Neural cell (in vitro differentiated cells): ENCODE measurements around the gene BCL11B. TPM values are rescaled to one million over a fixed set of nuclear protein-coding genes. Genes with fewer than 3 reads are reported as not detected.

ENCODE experiments used
- H2AFZ ChIP-seq: fragments of 200-600, 300-800 bp; sonication (generic), shearing (Covaris generic); 2 replicates; pipeline ENCODE4 v1.6.0; 2014; ENCODE audit warnings: low read depth, mild to moderate bottlenecking, antibody characterized with exemption, low read length, moderate library complexity
- H3F3A ChIP-seq: fragments of 200-600 bp; shearing (Covaris generic); 2 replicates; pipeline ENCODE4 v1.6.1; 2016; ENCODE audit warnings: mild to moderate bottlenecking, moderate library complexity, mixed read lengths, antibody characterized with exemption, low read length; ENCODE audit not compliant: insufficient read depth, poor library complexity, severe bottlenecking
- H3K27ac ChIP-seq: fragments of 200-600, 300-800 bp; sonication (generic), shearing (Covaris generic); 2 replicates; pipeline ENCODE4 v1.5.1; 2014; ENCODE audit warnings: mild to moderate bottlenecking, low read length, moderate library complexity
- H3K27me3 ChIP-seq: fragments of 300-800, 200-600 bp; sonication (generic), shearing (Covaris generic); 2 replicates; pipeline ENCODE4 v1.6.0; 2014; ENCODE audit warnings: mild to moderate bottlenecking, low read depth, low read length, moderate library complexity; ENCODE audit not compliant: insufficient read depth
- H3K36me3 ChIP-seq: fragments of 300-800, 200-600 bp; sonication (generic), shearing (Covaris generic); 2 replicates; pipeline ENCODE4 v1.5.1; 2014; ENCODE audit warnings: mild to moderate bottlenecking, antibody characterized with exemption, low read length, moderate library complexity; ENCODE audit not compliant: insufficient read depth
- H3K4me2 ChIP-seq: fragments of 300-800, 200-600 bp; sonication (generic), shearing (Covaris generic); 2 replicates; pipeline ENCODE4 v1.6.0; 2014; ENCODE audit warnings: mild to moderate bottlenecking, low read length
- H3K4me3 ChIP-seq: fragments of 300-800, 200-600 bp; sonication (generic), shearing (Covaris generic); 2 replicates; pipeline ENCODE4 v1.5.1; 2014; ENCODE audit warnings: mild to moderate bottlenecking, low read length, moderate library complexity
- H3K79me2 ChIP-seq: fragments of 200-600 bp; shearing (Covaris generic); replicated peaks from 2 replicates; pipeline ENCODE4 v1.6.0; 2014; ENCODE audit warnings: mild to moderate bottlenecking, low read length, moderate library complexity; ENCODE audit not compliant: insufficient read depth
- H3K9ac ChIP-seq: fragments of 300-800, 200-600 bp; sonication (generic), shearing (Covaris generic); 2 replicates; pipeline ENCODE4 v1.6.1; 2016; ENCODE audit warnings: mild to moderate bottlenecking, low read length, mixed read lengths
- H3K9me2 ChIP-seq: fragments of 200-600 bp; shearing (Covaris generic); 2 replicates; pipeline ENCODE4 v1.6.1; 2016; ENCODE audit warnings: mild to moderate bottlenecking, low read length, mixed read lengths; ENCODE audit not compliant: insufficient read depth
- H3K9me3 ChIP-seq: fragments of 200-600, 300-800 bp; sonication (generic), shearing (Covaris generic); 2 replicates; pipeline ENCODE4 v1.6.1; 2016; ENCODE audit warnings: mild to moderate bottlenecking, mixed run types, low read length, moderate library complexity, mixed read lengths
- H4K20me1 ChIP-seq: fragments of 200-600 bp; shearing (Covaris generic); 2 replicates; pipeline ENCODE4 v1.6.1; 2016; ENCODE audit warnings: mild to moderate bottlenecking, mixed run types; ENCODE audit not compliant: insufficient read depth
- EP300 ChIP-seq: fragments of 450-650 bp; conservative IDR thresholded peaks from 2 replicates; pipeline ENCODE4 v1.6.1; 2014; ENCODE audit warnings: antibody characterized with exemption, mild to moderate bottlenecking, moderate library complexity; ENCODE audit not compliant: poor library complexity, severe bottlenecking
- EZH2 ChIP-seq: fragments of 200-600, 300-800 bp; shearing (Covaris generic), sonication (generic); IDR thresholded peaks from 2 replicates; pipeline ENCODE4 v1.6.1; 2014; ENCODE audit warnings: antibody characterized with exemption, low read length, borderline replicate concordance, mild to moderate bottlenecking; ENCODE audit not compliant: insufficient read depth, poor library complexity, severe bottlenecking
- MXI1 ChIP-seq: fragments of 450-650 bp; conservative IDR thresholded peaks from 2 replicates; pipeline ENCODE4 v1.6.1; 2014; ENCODE audit warnings: antibody characterized with exemption, mild to moderate bottlenecking; ENCODE audit not compliant: poor library complexity, severe bottlenecking
- POLR2AphosphoS5 ChIP-seq: IDR thresholded peaks from 2 replicates; pipeline ENCODE4 v1.6.1; 2012
- RAD21 ChIP-seq: fragments of 450-650 bp; conservative IDR thresholded peaks from 2 replicates; pipeline ENCODE4 v1.6.1; 2014; ENCODE audit warnings: antibody characterized with exemption, mild to moderate bottlenecking, moderate library complexity
- SMC3 ChIP-seq: fragments of 450-650 bp; conservative IDR thresholded peaks from 2 replicates; pipeline ENCODE4 v1.6.1; 2014; ENCODE audit warnings: antibody characterized with exemption, mild to moderate bottlenecking, moderate library complexity; ENCODE audit not compliant: poor library complexity
- TAF1 ChIP-seq: IDR thresholded peaks from 2 replicates; pipeline ENCODE4 v1.6.1; 2012; ENCODE audit warnings: low read depth
- polyA plus RNA-seq: library from polyadenylated mRNA; depleted of rRNA; stranded (reverse); fragments of >200 nt; gene quantifications from 2 replicates; pipeline ENCODE4 v1.2.3, GENCODE V29; 2014
- TF ChIP-seq, protein P1 (sequence below): fragments of 450-650 bp; IDR thresholded peaks from 2 replicates; pipeline ENCODE4 v1.5.1; 2014; ENCODE audit warnings: antibody characterized with exemption, mild to moderate bottlenecking, moderate library complexity; ENCODE audit not compliant: poor library complexity, severe bottlenecking
- TF ChIP-seq, protein P2 (sequence below): IDR thresholded peaks from 2 replicates; pipeline ENCODE4 v1.6.1; 2012; ENCODE audit warnings: borderline replicate concordance

Gene BCL11B
- polyA plus RNA-seq, 1 donor from 2014 or later, result 104 TPM

DNA sequence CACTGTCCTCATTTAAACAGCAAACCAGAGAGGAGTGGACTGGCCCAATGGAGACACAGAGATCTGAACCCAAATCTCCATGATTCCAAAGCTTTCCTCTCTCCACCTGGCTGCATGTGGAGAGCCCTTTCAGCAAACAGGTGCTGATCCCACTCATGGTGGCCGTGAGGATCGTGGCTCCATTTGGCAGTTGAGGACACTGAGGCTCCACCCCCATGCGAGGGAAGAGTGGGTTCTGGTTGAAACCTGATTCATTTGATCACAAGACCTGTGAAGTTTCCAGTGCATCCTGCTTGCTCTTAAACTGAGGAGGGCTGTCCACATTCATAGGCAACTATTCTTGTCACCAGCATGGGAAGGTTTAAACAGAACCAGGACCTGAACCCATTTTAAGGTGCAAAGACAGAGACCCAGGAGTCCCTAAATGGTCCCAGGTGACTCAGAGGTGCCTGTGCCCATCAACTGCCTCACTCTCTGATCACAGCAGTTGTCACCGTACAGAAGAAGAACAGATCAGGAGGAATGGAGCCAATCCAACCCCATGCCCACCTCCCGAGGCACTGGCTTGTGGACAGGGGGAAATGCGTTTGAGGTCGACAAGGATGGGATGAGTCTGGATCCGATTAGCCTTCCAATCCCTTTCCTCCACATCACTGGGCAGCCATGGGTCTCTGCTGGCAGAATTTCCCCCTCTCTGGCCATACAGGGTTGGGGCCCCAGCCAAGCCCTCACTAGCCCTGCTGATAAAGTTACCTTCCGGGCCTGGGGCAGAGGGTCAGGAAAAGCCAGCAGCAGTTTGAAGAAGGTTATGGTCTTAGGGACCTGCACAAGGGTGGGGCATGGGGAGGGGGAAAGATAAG lies 45.5 kb upstream of the BCL11B start:
- Histone ChIP-seq H3K9me3 (no peaks in the 10 kb centered on the region), H4K20me1 (no peaks in the 10 kb centered on the region), H2AFZ (no peak overlapping the region), H3F3A (no peaks in the 10 kb centered on the region), H3K4me3 (no peak overlapping the region), H3K36me3 (no peaks in the 10 kb centered on the region), H3K9ac (no peak overlapping the region), H3K9me2 (no peaks in the 10 kb centered on the region), H3K27me3 (no peaks in the 10 kb centered on the region), H3K4me2 (no peak overlapping the region), H3K79me2 (no peaks in the 10 kb centered on the region), H3K27ac (no peak overlapping the region)
- no peak for TF ChIP-seq EP300
- TF ChIP-seq EZH2, result no peak
- no peak for TF ChIP-seq SMC3
- no peak for TF ChIP-seq RAD21
- no peak for TF ChIP-seq POLR2AphosphoS5
- no peak for TF ChIP-seq TAF1
- no peak for TF ChIP-seq MXI1
- TF ChIP-seq, protein P1, sequence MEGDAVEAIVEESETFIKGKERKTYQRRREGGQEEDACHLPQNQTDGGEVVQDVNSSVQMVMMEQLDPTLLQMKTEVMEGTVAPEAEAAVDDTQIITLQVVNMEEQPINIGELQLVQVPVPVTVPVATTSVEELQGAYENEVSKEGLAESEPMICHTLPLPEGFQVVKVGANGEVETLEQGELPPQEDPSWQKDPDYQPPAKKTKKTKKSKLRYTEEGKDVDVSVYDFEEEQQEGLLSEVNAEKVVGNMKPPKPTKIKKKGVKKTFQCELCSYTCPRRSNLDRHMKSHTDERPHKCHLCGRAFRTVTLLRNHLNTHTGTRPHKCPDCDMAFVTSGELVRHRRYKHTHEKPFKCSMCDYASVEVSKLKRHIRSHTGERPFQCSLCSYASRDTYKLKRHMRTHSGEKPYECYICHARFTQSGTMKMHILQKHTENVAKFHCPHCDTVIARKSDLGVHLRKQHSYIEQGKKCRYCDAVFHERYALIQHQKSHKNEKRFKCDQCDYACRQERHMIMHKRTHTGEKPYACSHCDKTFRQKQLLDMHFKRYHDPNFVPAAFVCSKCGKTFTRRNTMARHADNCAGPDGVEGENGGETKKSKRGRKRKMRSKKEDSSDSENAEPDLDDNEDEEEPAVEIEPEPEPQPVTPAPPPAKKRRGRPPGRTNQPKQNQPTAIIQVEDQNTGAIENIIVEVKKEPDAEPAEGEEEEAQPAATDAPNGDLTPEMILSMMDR, result no peak
- TF ChIP-seq, protein P2, sequence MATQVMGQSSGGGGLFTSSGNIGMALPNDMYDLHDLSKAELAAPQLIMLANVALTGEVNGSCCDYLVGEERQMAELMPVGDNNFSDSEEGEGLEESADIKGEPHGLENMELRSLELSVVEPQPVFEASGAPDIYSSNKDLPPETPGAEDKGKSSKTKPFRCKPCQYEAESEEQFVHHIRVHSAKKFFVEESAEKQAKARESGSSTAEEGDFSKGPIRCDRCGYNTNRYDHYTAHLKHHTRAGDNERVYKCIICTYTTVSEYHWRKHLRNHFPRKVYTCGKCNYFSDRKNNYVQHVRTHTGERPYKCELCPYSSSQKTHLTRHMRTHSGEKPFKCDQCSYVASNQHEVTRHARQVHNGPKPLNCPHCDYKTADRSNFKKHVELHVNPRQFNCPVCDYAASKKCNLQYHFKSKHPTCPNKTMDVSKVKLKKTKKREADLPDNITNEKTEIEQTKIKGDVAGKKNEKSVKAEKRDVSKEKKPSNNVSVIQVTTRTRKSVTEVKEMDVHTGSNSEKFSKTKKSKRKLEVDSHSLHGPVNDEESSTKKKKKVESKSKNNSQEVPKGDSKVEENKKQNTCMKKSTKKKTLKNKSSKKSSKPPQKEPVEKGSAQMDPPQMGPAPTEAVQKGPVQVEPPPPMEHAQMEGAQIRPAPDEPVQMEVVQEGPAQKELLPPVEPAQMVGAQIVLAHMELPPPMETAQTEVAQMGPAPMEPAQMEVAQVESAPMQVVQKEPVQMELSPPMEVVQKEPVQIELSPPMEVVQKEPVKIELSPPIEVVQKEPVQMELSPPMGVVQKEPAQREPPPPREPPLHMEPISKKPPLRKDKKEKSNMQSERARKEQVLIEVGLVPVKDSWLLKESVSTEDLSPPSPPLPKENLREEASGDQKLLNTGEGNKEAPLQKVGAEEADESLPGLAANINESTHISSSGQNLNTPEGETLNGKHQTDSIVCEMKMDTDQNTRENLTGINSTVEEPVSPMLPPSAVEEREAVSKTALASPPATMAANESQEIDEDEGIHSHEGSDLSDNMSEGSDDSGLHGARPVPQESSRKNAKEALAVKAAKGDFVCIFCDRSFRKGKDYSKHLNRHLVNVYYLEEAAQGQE, result no peak

DNA sequence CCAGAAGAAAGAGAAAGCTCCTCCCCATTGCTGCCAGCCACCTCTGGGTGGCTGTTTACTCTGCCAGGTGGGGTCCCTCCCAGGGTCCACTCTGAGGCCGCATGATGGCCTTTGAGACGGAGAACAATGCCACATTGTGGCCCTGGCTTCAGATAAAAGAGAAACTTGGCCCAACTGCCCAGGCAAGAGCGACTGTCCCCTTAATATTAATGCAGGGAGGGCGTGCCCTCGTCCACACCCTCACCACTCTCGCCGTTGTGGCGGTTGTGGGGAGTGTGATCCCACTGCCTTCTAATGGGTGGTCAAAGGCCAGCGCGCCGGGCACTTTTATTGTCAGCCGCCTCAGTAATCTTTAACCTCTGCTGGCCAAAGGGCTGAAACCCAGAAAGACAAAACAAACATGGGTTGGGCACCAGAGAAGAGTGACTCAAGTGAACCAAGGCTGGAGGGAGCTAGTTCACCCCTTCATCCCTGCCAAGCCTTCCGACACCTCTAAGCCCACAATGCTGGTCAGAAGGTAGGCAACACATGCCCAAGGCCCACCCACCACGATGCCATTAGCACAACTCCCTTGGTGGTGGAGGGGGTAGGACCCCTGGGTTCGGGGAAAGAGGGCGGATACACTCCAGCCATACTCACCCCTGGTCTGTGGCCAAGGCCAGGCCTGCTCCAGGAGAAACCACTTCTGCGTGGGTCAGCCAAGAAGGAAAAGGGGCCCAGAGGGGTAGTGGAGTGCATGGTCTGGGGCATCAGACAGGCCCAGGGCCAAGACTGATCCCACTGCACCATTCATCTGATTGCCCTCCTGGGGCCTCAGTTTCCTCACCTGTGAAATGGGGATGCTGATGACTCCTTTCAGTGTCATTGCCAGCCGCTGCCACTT lies 44.5 kb upstream of the BCL11B start:
- Histone ChIP-seq H3K4me3 (no peak overlapping the region), H3K27me3 (no peaks in the 10 kb centered on the region), H3K9me3 (no peaks in the 10 kb centered on the region), H3K27ac (no peak overlapping the region), H2AFZ (no peak overlapping the region), H4K20me1 (no peaks in the 10 kb centered on the region), H3K9me2 (no peaks in the 10 kb centered on the region), H3K36me3 (no peaks in the 10 kb centered on the region), H3K9ac (no peak overlapping the region), H3F3A (no peaks in the 10 kb centered on the region), H3K79me2 (no peaks in the 10 kb centered on the region), H3K4me2 (no peak overlapping the region)
- TF ChIP-seq EZH2, result no peak
- no peak for TF ChIP-seq TAF1
- TF ChIP-seq SMC3, result no peak
- no peak for TF ChIP-seq MXI1
- TF ChIP-seq, protein P1, result no peak
- TF ChIP-seq POLR2AphosphoS5, result no peak
- TF ChIP-seq RAD21, result no peak
- no peak for TF ChIP-seq EP300
